DMS53 (cell line): ENCODE measurements around the gene SERPINE2.
"Not testable (repeated sequence)": the region's sequence is repeated elsewhere in the genome, so short reads cannot be mapped to it uniquely, and the experiment has no call there.

Experiments used
- DNase-seq: peaks from one replicate; lab custom pipeline; 2025; lab: John Stamatoyannopoulos, UW

Gene SERPINE2

DNA sequence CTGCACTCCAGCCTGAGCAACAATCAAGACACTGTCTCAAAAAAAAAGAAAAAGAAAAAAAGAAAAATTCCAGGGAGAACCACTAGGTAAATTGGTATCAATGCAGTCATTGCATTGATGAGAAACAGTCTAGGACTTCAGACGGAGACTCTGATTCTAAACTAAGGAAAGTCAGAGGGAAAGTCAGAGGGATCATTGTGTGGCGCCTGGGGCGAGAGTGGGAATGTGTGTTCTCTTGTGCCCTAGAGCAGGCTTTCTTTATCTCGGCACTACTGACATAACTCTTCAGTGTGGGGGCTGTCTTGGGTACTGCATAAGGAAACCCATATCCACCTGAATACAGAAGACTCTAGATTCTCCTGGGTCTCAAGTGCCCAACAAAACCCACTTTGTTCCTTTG is 24.8 kb downstream of the SERPINE2 start:
- DNase-seq, result no peak

- DNase-seq, result no peak
Observed at GRCh38 chr2:224011837-224012236, 27.2 kb downstream of the SERPINE2 start.

DNA sequence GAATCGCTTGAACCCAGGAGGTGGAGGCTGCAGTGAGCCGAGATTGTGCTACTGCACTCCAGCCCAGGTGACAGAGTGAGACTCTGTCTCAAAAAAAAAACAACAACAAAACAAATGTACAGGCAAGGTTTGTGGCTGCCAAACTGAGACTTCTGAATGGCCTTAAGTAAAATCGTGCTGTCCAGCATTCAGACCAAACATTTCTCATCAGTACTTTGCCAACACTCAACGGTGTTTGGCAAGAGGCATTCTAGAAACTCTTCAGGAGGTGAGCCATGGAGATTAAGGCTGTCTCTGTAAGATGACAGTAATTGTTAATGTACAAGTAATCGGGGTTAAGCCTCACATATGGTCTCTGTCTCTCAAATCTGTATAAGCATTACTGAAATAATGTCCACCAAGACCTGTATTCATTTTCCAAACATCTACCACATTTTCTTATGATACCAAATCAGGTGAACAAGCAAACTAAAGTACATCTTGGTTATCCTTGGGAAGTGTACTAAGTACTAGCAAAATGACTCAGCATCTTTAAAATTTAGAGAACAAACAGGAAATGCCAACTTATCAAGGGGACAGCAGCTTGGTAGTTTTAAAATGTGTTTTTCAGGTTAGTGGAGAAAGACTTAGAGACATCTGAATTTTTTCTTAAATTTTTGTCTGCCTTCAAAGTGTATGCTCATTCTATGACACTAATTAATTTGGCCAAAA is 29.3 kb downstream of the SERPINE2 start:
- DNase-seq, result no peak

- no peak for DNase-seq
Observed at GRCh38 chr2:224008702-224009261, 30.3 kb downstream of the SERPINE2 start.

DNA sequence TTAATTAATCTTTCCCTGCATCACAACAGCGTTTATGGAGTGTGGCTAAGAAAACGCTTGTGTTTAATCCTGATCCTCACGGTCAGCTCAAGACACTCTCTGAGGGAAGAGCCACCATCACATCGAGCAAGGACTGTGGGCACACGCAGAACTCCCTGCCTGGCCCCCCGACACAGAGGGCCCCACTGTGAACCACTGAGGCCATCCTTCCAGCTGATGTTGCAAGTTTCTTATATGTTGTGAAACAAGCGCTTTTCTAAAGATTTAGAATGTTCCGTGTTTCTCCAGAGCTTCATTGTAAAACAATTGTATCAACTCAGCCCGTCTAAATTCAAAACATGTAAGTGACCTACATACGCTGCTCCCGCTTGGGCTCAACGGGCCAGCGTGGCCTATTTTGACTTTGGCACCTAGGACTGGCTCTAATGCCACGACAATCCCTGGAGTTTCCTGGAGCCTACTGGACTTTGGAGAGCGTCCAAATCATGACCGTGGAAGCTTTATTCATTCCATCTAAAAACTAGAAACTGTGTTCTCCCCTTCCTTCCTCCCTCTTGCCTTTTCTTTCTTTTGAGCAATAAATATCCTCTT is 34.9 kb downstream of the SERPINE2 start:
- DNase-seq, result no peak

DNA sequence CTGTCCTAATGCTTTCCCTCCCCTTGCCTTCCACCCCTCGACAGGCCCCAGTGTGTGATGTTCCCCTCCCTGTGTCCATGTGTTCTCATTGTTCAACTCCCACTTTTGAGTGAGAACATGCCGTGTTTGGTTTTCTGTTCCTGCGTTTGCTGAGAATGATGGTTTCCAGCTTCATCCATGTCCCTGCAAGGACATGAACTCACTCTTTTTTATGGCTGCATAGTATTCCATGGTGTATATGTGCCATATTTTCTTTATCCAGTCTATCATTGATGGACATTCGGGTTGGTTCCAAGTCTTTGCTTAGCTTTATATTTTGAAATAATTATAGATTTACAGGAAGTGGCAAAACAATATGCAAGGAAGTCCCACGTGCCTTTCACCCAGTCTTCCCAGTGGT is 38.4 kb downstream of the SERPINE2 start:
- not testable (repeated sequence) for DNase-seq

DNA sequence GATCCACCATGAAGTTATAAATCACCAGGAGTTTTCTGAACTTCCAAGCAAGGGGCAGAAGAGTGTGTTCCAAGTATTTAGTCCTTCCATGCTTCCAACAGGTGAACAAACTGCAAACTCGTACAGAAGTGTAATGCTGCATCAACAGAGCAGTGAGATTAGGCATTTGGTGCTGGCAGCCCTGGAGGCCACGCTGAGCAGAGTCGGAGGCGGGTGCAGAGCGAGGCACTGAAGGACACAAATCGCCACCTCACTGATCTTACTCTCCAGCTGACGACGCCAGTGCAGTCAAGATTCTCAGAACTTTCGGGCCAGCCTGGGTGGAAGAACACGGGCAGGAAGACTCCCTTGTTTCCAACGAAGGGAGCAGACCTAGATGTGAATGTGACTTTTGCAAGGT is 39.2 kb downstream of the SERPINE2 start:
- DNase-seq, result no peak

GRCh38 chr2:223998948-223999347 is 40.1 kb downstream of the SERPINE2 start:
- no peak for DNase-seq

DNA sequence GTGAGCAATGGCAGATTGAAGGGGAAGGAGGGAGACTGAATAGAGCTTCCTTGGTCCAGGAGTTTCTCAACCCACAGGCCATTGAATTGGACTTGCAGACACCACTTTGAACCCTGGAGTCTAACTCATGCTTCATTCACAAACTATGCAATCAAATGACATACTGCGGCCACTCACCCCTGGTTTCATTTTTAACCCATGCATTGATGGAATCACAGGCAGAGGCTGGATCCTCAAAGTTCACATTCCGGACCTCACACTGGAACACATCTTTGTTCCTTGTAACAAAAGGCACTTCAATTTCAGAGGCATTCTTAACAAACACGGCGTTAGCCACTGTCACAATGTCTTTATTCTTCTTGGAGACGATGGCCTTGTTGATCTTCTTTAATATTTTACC is 41.1 kb downstream of the SERPINE2 start:
- DNase-seq, result no peak

DNA sequence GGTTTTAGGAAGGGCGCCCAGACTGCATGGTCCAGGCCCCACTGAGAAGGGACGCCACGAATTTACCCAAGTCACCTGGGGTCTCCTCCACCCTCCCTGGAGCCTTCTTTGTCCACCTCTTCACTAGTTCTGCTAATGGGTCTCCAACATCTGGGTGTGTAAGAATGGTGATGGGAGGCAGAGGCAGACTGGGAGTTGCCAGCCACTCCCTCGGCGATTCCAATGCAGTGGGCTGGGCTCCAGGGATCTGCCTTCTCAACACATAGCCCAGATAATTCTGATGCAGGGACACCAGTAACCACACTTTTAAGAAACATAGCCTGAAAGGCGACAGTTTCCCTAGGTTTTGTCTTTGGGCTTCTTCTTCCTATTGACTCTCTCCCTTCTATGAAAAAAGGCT is 42.7 kb downstream of the SERPINE2 start:
- DNase-seq, result no peak

DNA sequence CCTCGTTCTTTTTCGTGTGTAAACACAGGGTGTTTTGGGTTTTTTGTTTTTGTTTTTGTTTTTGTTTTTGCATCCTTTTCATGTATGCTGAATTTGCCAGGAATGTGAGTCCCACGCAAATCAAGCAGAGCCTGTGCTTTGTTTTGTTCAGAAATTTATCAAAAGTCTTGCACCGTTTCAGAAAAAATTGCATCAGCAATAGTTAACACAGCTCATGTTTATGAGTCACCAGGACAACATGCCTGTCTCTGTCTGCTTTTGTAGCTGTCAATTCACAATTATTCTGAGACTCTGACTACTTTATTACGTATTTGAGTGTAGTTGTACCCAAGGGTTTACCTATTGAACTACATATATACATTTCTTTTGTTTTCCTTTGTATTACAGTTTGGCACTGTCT is 43.5 kb downstream of the SERPINE2 start:
- DNase-seq, result peak; percentile 18

GRCh38 chr2:223994562-223995162 is 44.4 kb downstream of the SERPINE2 start:
- DNase-seq, result no peak

DNA sequence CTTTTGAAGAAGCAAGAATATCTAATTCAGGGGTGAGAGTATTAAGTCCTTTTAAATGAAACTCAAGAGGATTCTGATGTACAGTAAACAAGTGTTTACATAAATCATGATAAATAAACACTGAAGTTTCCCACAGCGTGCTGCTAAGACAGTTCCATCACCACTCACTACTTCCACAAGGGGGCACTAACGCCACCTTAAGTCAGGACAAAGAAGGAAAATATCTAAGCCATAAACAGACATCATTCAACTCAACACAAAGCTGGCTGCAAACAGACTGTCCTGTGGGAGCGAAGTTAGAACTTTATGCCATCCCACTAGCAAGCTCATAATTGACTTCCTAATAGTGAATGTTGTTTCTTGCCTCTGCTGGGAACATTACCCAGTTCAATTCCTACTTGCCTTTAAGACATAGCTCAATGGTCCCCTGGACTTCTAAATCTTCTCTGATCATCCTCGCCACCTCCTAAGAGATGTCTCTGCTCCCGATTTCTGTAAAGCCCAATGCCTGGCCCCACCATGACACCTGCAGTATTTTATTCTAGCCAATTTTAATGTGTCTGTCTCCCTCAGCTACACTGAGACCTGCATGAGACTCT is 45.4 kb downstream of the SERPINE2 start:
- DNase-seq, result peak; percentile 81

GRCh38 chr2:223991611-223992010 is 47.5 kb downstream of the SERPINE2 start:
- no peak for DNase-seq

- no peak for DNase-seq
Observed at GRCh38 chr2:223989856-223990232, 49.2 kb downstream of the SERPINE2 start.

GRCh38 chr2:223989206-223989855 is 49.8 kb downstream of the SERPINE2 start:
- peak; percentile 42 for DNase-seq

DNA sequence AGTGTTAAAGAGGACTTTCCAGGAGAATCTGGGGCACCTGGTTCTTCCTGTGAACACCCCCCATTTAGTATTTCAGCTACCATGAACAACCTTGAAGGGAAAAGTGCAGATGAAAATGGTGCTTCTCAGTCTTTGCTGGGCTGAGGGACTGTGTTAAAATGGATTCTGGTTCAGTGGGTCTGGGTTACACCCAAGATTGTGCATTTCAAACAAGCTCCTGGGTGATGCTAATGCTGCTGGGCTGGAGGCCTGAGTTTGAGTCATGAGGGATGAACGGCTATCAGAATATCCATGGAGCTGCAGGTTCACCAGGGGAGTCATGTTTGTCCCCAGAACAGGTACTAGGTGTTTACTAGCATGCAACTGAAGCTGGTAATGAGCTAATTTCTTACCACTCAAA is 57.8 kb downstream of the SERPINE2 start:
- DNase-seq, result no peak

DNA sequence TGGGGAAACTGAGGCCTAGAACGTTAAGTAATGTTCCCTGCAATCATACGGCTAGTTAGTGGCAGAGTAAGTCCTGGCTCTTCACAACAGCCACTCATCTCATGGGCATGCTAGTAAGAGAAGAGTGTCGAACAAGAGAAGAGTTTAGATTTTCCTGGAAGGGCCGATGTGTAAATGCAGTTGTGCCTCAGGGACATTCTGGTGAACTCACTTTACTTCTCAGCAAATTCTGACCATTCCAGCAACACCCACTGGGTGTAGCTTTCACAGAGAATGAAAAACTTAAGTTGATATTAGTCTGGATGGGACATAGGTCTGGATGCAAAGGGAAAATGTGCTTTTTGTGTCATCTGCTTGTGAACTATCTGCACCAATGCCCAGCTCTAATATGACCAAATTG is 58.3 kb downstream of the SERPINE2 start:
- DNase-seq, result no peak

- no peak for DNase-seq
Observed at GRCh38 chr2:223980397-223980735, 58.7 kb downstream of the SERPINE2 start.

DNA sequence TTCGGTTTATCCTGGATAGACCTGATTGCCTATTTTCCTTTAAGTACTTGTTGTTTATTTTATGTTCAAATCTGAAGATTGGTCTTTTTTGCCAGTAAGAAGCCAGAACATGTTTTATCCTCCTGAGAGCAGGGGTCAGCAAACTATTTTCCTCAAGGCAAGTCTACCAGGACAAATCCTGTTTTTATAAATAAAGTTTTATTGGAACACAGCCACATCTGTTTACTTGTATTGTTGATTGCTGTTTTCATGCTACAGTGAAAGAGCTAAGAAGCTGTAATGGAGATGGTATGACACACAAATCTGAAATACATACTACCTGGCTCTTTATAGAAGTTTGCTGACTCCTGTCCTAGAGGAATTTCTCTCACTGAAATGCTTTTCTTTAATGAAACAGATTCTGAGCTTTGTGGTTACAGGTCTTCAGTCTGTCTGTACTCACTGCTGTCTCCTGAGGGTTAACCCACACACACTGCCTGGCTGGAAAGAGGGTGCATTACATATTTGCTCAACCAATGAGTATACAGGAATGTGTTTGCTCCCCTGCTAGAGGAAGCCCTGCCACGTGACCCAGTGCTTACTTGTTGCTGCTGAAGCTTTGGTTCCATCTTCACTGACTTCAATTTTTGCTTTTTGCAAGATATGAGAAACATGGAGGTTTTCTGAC is 59.2 kb downstream of the SERPINE2 start:
- DNase-seq, result peak; percentile 5

- no peak for DNase-seq
Observed at GRCh38 chr2:223978451-223978850, 60.6 kb downstream of the SERPINE2 start.

DNA sequence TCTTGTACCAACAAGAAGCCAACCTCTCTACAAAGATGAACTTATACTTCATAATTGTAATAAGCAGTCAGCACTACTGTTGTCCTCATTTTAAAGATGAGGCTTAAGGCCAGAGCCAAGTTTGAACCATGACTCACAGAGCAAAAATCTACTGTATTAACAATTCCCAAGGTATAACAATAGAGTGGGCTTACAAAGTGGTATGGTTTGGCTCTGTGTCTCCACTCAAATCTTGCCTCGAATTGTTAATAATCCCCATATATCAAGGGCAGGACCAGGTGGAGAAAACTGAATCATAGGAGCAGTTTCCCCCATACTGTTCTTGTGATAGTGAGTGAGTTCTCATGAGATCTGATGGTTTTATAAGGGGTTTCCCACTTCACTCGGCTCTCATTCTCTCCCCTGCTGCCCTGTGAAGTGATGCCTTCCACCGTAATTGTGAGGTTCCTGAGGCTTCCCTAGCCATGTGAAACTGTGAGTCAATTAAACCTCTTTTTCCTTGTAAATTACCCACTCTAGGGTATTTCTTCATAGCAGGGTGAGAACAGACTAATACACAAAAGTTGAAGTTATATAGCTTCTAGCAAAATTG is 62.4 kb downstream of the SERPINE2 start:
- no peak for DNase-seq
